KG1 (cell line): ENCODE results near the gene MGMT.
A peak's percentile ranks its signal among the peaks of the same experiment; 100 is the strongest.

Experiments used
- DNase-seq: peaks from one replicate; lab custom pipeline; 2025; lab: John Stamatoyannopoulos, UW

Gene MGMT

DNA sequence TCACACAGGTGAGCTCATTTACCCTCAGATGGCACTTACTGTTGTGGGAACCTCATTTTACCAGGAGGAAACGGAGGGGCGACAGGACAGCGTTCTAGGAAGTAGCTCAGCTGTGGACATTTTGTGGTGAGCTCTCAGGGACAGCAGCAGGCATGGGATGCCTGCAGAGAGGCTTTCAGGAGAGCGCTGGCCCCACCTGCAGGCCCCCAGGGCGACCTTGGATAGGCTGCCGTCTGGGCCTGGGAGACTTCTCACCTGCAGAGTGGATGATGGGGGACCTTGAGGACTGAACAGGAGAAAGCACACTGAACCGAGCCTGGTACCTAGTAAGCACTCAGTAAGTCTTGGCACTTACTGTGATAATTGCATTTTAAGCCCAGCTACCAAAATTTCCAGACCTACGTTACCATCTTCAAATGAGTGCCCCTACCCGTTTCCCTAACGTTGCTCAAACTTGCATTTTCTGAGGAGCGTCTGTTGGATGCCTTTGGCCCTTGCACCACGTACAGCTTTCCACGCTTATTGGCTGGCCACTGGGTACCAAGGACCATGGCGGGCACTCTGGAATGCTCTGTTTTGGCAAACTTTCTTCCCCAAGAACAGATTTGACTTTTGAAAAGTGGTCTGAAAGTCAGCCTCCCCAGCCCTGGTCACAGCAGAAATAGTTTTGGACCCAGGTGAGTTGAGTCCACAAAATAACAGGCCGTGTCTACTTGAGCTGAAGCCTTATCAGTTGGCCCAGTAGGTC is 273.7 kb downstream of the MGMT start:
- no peak for DNase-seq

DNA sequence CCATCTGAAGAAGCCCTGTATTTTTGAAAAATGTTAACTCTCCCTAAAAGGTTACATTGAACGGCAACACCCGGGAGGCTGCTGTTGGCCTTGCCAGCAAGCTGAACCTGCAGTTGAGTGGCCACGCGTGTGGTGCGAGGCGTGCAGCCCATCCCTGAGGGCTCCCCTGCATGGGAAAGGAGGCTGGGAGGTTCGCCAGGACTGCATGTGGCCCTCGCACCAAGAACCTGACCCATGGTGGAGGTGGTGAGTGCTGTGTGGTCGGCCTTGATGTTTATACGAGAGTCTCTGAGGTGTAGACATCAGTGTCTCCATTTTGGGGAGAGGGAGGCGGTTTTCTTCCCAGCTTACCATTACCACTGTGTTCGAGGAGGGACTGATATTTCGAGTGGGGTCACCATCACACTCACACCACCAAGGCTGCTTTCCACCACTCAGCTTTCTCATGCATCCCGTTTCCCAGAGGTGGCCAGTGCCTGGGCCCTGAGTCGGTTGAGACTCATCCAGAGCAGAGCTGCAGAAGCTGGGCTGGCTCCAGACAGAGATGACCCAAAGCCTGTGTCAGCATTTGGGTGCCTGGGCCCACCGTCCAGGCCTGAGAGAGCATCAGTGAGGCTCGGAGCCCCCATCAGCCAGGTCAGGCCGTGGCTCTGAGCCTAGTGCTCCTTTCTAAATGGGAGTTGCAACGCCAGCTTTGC is 274.4 kb downstream of the MGMT start:
- DNase-seq = no peak

DNA sequence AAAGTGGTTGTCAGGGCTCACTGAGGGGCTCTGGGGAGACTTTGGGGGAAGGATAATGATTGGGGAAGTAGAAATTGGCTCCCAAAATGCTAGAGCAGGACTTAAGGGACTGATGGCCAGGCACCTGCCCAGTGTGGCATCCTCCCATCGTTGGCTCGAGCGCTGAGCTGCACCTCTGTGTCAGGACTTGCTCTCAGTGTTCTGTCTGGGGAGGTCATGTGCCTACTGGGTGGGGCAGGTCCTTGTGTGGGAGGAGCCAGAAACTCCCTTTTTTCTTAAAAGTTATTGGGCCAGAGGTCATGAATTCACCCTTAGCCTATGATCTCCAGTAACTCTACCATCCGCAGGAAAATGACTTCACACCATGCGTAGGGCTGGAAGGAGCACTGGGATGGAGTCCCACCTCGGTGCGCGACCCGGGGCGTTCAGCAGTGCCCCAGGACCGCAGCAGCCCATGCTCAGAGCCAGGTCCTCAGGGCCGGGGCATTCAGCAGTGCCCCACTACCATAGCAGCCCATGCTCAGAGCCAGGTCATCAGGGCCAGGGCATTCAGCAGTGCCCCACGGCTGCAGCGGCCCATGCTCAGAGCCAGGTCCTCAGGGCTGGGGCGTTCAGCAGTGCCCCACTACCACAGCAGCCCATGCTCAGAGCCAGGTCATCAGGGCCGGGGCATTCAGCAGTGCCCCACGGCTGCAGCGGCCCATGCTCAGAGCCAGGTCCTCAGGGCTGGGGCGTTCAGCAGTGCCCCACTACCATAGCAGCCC is 275.1 kb downstream of the MGMT start:
- no peak for DNase-seq

DNA sequence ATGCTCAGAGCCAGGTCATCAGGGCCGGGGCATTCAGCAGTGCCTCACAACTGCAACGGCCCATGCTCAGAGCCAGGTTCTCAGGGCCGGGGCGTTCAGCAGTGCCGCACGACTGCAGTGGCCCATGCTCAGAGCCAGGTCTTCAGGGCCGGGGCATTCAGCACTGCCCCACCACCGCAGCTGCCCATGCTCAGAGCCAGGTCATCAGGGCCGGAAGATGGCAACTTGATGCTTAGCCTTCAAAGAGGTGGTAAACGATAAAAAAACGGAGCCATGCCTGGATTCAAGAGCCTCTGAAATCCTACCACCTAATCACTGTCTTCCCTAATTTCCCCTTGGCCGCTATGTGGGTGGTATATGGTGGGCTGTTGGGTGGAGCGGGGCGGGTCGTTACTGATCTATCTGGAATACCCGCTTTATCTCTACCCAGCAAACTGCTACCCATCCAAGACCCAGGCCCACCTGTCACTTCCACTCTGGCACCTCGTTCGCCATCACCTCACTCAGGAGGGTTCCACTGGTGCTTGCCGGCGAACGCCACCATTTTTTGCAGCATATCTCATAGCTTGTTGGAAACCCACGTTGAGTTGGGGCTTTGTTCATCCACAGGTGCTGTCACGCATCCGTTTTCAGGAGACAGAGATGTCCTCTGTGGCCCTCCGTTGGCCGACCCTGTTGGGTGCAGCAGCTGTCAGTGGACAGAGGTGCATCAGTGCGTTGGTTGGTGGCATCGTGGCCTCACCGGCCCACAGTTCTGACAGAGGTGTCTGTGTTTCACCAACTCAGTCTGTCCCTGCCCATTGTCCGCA is 275.9 kb downstream of the MGMT start:
- DNase-seq = no peak

DNA sequence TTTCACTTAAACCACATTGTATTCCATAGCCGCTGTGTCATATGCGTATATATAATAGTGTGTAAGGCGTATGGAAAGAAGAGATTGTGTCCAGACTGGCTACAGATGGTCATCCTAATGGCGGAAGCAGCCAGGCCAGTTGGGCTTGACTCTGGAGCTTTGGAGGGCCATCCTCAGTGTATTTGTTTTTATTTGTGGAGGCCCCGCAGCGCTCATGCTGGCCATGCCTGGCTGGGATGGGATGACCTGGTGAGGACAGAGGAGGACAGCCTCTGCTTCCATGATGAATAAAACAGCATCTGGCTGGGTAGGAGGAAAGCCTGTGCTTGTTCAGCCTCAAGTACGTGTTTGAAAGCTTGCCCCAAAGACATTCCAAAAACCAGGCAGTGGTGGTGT is 276.7 kb downstream of the MGMT start:
- DNase-seq = no peak

DNA sequence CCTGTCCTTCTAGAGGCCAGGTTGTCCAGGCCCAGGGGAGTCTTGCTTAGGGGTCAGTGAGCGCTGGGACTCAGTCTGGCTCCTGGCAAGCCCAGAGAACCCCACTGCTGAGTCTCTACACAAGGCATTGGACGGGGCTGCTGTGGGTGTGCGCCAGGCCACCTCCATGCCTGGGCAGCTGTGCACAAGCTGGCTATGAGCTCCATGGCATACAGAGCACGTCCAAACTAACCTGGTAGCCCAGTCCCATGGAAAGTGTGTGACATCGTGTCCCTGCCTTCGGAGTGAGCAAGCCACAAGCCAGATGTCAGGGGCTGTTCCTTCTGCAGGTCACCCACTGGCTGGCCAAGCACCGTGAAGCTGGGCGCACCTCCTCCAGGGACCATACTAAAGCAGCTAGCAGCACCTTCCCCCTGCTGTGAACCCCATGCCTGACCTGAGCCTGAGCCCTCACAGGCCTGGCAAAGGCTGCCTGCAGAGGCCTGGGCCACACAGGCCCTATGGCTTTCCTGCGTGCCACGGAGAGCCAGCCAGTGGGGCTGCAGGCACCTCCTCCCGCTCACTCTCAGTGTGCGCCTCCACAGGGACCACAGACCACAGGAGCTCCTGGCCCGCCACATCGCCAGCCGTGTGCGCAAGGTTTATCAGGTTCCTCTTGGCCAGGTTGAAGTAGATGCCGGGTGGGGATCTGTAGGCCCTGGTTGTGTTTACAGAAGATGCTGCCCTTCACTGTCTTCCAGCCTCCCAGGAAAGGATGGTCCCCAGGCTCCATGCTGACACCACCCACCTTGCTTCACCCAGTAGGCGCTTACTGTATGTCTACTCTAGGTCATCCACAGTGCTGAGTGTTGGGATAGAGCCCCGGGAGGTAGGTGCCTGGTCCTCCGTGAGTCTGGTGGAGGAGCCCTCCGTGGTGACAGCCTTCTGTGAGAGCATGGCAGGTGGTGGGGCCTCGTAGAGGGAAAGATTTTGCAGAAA is 277.4 kb downstream of the MGMT start:
- no peak for DNase-seq

DNA sequence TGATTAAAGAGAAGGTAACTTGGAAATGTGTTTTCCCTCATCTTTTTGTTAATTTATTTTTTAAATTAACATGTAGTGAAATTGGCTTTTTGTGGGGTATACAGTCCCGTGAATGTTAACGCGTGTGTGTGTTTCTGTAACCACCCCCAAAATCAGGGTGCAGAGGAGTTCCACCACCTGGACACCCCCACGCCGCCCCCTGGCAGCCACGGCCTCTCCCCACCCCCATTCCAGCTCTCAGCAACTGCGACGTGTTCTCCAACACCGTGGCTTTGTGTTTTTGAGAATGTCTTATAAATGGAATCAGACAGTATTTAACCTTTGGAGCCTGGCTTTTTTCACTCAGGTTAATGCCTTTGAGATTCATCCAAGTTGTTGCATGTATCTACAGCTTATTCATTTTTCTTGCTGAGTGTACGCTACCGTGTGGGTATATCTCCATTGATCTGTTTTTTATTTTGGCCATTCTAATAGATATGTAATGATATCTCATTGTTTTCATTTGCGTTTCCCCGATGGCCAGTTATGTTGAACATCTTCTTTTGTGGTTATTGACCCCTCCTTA is 278.2 kb downstream of the MGMT start:
- no peak for DNase-seq

DNA sequence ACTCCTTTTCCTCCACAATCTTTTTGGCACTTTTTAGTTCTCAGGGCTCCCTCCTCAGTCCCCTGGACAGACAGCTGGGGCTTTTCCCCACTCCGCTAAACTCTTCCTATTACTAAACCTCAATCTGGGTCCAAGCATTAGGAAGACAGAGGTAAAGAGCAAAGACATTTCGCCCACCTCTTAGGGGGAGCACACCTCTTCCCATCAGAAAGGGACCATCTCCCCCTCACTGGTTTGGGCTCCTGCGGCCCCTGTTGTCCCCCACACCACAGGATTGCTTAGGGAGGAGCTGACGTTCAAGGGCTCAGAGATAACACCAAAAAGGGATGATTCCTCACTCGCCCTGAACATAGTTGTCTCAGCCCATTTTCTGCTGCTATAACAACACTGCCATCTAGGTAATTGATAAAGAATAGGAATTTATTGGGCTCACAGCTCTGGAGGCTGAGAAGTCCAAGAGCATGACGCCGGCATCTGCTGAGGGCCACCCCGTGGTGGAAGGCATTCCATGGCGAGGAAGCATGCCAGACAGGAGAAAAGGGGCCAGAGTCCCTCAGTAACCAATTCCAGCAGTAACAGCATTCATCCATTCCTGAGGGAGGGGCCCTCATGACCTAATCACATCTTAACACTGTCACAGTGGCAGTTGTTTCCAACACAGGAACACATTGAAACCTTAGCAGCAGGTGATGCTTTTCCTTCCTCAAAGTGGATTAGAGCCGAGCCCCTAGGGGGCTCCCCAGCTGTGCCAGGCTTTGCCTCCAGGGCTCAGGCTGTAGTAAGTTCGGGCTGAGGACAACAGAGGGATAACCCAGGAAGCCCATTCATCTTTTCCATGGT is 287.4 kb downstream of the MGMT start:
- DNase-seq = no peak

DNA sequence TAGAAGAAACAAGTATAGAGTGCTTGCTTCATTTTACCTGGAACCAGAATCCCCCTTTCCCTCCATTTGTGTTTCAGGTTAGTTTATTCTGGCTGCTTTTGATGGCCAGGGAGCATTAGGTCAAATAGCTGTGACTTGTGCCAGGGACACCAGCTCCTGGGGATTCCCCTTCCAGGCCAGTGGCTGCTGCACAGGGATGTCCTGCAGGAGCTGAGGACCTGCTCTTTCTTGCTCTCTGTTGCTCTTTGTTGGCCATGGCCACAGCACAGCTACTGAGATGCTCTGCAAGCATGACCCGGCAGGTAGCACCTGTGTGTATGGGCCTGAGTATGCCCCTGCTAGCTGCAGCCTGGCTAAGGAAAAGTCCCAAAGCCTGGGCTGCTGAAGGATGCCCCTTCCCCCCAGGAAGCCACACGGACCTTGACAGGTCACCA is 288.1 kb downstream of the MGMT start:
- DNase-seq = no peak

DNA sequence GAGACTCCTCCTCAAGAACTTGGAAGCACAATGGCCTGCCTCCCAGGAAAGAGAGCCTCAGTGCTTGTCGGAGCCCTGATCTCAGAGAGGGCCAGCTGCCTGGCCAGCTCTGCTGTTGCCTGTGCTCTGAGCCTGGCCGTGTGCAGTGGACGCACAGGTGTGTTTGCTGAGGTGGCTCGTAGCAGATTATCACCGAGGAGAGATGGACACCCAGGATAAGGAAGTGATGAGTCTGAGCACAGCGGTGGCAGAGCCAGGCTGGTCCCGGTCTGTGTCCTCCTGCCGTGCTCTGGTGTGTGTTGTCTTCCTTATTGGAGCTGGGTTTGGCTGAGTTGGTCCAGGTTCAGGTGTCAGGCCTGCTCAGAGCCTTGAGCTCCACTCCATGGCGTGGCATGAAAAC is 288.6 kb downstream of the MGMT start:
- DNase-seq = no peak

DNA sequence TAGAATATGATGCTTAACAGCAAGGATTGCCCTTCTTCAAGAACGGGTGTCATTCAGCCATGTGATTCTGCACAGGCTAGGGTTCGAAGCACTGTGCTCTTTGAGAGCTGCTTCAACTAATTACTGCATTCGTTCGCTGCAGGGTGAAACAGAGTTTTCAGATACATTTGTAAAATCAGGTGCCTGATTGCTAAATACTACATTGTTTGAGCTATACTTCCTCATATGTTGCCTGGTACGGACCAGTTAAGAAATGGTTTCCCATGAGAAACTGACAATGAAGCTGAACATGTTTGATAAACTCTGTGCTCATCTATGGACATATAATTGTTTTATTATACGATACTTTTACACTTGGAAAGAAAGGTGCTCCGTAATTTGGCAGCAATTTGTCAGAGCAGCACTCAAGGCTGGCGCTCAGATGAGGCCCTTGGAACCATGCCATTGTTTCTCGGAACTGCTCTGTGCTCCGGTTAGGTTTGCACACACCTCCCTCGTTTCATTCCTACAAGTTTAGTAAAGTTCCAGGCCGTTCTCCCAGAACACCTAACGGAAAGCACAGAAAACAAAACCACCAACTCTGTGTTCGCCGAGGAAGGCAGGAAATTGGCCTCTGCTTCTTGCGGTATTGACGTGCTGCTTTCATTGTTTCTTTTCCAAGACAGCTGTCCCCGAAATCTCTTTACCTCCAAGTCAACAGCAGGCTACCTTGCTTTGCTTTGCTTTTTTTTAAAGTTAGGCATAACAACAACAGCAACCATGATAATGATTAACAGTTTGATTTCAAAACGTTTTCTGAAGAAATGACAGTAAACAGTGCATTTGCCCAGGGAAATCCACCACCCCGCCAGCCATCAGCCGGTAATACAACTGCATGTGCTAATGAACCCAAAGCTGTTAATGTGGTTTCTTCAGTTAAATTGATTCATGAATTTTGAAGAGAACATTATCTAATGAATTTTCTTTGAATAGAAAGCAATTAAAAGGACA is 290.2 kb downstream of the MGMT start:
- DNase-seq = peak; percentile 10

DNA sequence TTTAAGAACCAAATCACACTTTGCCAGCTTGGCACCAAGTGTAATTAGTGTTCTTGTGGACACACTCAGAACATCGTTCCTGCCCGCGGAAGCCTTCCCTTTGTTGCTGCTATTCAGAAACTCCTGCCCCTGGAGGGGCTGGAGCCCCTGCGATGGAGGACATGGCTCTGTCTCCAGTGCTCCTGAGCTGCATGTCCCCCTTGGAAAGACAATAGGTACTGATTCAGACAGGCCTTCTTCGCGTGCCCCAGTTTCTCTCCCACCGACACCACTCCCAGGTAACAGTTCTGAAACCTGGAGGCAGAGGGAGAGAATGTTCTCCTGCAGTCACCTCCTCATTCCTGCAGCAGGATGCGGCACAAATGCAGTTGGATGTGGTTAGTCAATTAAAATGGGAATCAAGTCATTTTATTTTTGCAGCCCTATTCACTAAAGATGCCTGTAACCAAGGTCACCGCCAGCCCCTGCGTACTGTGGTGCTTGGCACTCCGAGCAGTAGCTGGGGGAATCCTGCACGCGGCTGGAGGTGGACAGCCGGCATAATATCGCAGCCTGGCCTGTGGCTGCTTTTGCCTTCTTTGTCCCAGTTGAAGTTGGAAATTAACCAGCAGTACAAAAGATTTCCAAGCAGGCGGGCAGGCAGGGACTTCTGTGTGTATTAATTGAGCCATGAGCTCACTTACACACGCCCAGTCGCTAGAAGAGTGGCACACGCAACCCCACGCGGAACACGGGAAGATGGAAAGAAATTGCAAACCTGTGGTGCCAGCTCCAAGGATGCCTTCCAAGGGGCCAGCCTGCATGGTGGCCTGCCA is 291.4 kb downstream of the MGMT start:
- no peak for DNase-seq

DNA sequence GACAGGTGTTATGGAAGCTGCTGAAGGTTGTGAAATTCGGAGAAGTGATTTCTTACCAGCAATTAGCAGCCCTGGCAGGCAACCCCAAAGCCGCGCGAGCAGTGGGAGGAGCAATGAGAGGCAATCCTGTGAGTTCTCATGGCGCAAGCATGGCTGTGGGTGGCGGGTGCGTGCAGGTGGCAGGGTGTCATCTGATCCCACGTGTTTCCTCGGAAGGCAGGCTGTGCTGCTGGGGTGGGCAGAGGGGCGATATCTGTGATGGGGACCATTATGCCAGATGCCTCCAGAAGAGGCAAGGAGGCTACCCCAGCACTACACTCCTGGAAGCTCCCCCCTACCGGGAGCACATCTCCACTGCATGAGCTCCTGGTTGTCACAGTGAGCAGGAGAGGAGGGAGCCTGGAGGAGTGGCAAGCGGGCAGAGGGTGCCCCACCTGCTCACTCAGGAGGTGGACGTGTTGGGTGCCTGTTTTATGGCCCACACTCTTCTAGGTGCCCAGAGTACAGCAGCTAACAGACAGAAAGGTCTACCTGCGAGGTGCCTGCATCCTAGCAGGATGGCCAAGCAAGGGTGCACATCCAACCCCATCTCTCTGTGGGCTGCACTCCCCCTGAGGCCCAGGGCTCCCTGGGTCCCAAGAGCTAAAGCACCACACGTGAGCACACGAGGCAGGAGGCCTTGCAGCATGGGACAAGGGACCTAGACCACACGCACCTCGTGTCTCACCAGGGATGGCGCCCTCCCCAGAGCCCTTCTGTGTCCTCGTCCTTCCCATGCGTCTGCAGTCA is 292.4 kb downstream of the MGMT start:
- no peak for DNase-seq

DNA sequence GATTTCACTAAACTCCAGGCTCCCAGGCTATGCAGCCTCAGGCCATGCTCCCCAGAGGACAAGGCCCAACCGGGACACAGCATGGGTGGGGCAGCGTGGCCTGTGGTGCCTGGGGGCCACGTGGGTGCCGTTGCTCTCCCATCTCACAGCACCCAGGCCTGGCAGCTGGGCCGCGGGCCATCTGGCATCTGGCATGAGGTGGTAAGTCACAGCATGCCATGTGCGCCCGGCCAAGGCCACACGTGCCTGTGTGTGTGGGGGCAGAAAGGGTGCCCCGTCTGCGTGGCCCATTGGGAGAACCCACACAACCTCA is 292.9 kb downstream of the MGMT start:
- no peak for DNase-seq

DNA sequence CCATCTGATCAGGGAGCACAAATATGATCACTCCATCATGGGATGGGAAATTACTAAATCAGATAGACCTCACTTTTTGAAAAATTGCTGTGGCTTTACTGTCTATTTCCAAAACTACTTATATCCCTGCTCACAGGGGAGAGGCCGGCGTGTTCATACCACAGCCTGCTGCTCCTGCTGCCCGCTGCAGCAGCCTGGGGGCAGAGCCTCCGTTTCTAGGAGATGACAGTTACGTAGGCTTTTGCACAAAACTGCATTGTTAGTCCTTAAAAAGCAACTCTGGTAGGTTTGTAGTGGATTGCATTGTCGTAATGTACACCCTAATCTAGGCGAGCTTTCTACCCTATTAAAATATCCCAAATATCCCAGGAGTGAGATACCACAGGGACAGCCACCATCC is 293.4 kb downstream of the MGMT start:
- no peak for DNase-seq

DNA sequence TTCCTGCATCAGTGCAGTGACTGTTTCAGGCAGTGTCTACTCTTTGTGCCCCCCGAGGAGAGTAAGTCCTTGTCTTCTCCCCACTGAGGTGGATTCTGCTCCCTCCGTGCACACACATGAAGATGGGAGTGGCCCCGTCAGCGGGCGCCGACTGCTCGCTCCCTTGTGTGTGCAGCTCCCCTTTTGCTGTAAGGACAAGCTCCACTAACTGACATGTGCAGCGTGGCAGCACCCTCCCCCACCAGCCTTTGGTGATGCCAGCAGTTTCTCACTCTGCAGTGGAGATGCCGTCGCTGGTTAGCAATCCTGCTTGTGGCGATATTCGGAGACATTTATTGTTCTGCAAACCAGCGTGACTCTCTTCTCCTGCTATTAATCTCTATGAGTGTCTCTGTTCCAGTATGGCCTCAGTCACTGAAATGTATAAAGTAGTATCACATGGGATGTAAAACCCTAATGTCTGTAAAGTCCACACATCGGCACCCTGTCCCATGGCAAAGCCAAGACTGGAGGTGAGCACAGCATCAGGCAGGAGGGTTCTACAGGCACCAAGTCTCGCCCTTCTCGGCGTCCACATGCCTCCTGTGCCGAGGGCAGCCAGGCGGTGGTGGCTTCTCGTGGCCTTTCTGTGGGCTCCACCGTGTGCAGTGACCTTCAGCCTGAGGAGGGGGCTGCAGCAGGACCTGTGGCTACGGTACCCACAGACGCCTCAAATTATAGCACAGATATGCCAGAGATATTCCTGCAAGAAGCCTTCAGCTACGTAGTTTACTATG is 294.3 kb downstream of the MGMT start:
- no peak for DNase-seq
